GM12878 (cell line): ENCODE measurements around the gene TLE2. TPM values are rescaled to one million over a fixed set of nuclear protein-coding genes. Genes with fewer than 3 reads are reported as not detected.

ENCODE experiments used
- ATAC-seq: fragments of 200-7000 bp; cut with Tn5 transposase; 3 replicates; pipeline ENCODE4 v1.9.1; 2020; ENCODE audit warnings: mild to moderate bottlenecking, moderate library complexity
- BruUV-seq: library from RNA; stranded (reverse); fragments of 400-500 nt; replicated peaks from 2 replicates; lab custom pipeline; 2021; lab: Mats Ljungman, UMichigan
- CTCF ChIA-PET: fragments of 300-600 bp; sonication (Branson Sonifier 250); formaldehyde crosslinking; extraction: SDS; loops from one replicate; lab custom pipeline; 2021; ENCODE audit warnings: inconsistent platforms; lab: Yijun Ruan, JAX
- POLR2A ChIA-PET: fragments of 350-600 bp; formaldehyde crosslinking; extraction: SDS; loops from one replicate; lab custom pipeline; 2021; ENCODE audit warnings: inconsistent platforms; lab: Charles Lee
- RAD21 ChIA-PET: fragments of 300-600 bp; sonication (Branson Sonifier 250); formaldehyde crosslinking; loops from one replicate; lab custom pipeline; 2023; ENCODE audit warnings: antibody characterized with exemption; ENCODE audit not compliant: unreplicated experiment; lab: Charles Lee
- SMC1A ChIA-PET: fragments of 300-600 bp; sonication (Branson Sonifier 250); formaldehyde crosslinking; loops from one replicate; lab custom pipeline; 2023; ENCODE audit not compliant: unreplicated experiment, uncharacterized antibody; lab: Charles Lee
- DNase-seq: peaks from one replicate; pipeline ENCODE4 v3.0.0-alpha.2; 2011; ENCODE audit warnings: low read depth, low spot score
- FAIRE-seq: peaks from 3 replicates; lab custom pipeline; 2011; peaks lifted over from hg19 to GRCh38; lab: Jason Lieb, UNC
- H2AFZ ChIP-seq: 2 replicates; pipeline ENCODE4 v1.6.0; 2011; ENCODE audit warnings: low read depth, low read length, control low read depth; ENCODE audit not compliant: control insufficient read depth
- H3K27ac ChIP-seq: 2 replicates; pipeline ENCODE4 v1.5.1; 2011; ENCODE audit warnings: control low read depth; ENCODE audit not compliant: control insufficient read depth, insufficient read depth
- H3K27me3 ChIP-seq, 2 experiments: replicated peaks in 1 of 2; 2 replicates each; pipeline versions ENCODE4 v1.6.0 to v1.6.1; 2011; ENCODE audit warnings: low read length in 1 of 2; ENCODE audit not compliant: control insufficient read depth in 2 of 2, insufficient read depth in 2 of 2
- H3K36me3 ChIP-seq, 2 experiments: 2 replicates each; pipeline ENCODE4 v1.5.1; 2011; ENCODE audit warnings: low read length in 1 of 2; ENCODE audit not compliant: control insufficient read depth in 2 of 2, insufficient read depth in 2 of 2
- H3K4me1 ChIP-seq: 2 replicates; pipeline ENCODE4 v1.6.1; 2011; ENCODE audit warnings: mild to moderate bottlenecking, low read length, moderate library complexity, mixed read lengths; ENCODE audit not compliant: control insufficient read depth, insufficient read depth
- H3K4me2 ChIP-seq: 2 replicates; pipeline ENCODE4 v1.6.0; 2011; ENCODE audit warnings: control low read depth; ENCODE audit not compliant: control insufficient read depth, insufficient read depth
- H3K4me3 ChIP-seq: fragments of 200-600 bp; sonication (generic); 2 replicates; pipeline ENCODE4 v1.5.1; 2016
- H3K79me2 ChIP-seq: 2 replicates; pipeline ENCODE4 v1.6.0; 2011; ENCODE audit warnings: low read length; ENCODE audit not compliant: control insufficient read depth, insufficient read depth
- H3K9ac ChIP-seq: 2 replicates; pipeline ENCODE4 v1.8.0; 2011; ENCODE audit warnings: low read length, control low read depth, mixed read lengths; ENCODE audit not compliant: control insufficient read depth, insufficient read depth
- H3K9me3 ChIP-seq: replicated peaks from 3 replicates; pipeline ENCODE4 v1.5.1; 2011; ENCODE audit warnings: mild to moderate bottlenecking, low read length; ENCODE audit not compliant: control insufficient read depth, insufficient read depth
- H4K20me1 ChIP-seq: 2 replicates; pipeline ENCODE4 v1.6.0; 2011; ENCODE audit not compliant: control insufficient read depth, insufficient read depth
- POLR2AphosphoS2 ChIP-seq: IDR thresholded peaks from 2 replicates; pipeline ENCODE4 v1.6.1; 2011; ENCODE audit warnings: low read depth, mild to moderate bottlenecking, low read length, improper control_type of control experiment, moderate library complexity
- POLR2AphosphoS5 ChIP-seq: IDR thresholded peaks from 2 replicates; pipeline ENCODE4 v1.6.1; 2011; ENCODE audit warnings: mild to moderate bottlenecking, low read length, inconsistent platforms
- STAT1 ChIP-seq: fragments of 450-650 bp; conservative IDR thresholded peaks from 2 replicates; pipeline ENCODE4 v1.6.1; 2014; ENCODE audit warnings: antibody characterized with exemption, mild to moderate bottlenecking
- SUPT20H ChIP-seq: IDR thresholded peaks from 2 replicates; pipeline ENCODE4 v1.6.1; 2011; ENCODE audit warnings: low read depth, mild to moderate bottlenecking, low read length, moderate library complexity, borderline replicate concordance; ENCODE audit not compliant: control insufficient read depth
- TAF1 ChIP-seq: IDR thresholded peaks from 2 replicates; pipeline ENCODE4 v1.6.1; 2011; ENCODE audit warnings: mild to moderate bottlenecking, low read depth, low read length, borderline replicate concordance
- TARDBP ChIP-seq: IDR thresholded peaks from 2 replicates; pipeline ENCODE4 v1.6.1; 2016; ENCODE audit warnings: borderline replicate concordance
- WGBS: methylation state at CpG from one replicate; pipeline ENCODE4 v1.1.6; 2016; ENCODE audit warnings: low lambda C conversion rate; ENCODE audit not compliant: insufficient replicate concordance, insufficient coverage; ENCODE audit errors: missing lambda C conversion rate; 5-methylcytosine and 5-hydroxymethylcytosine counted together
- in situ Hi-C: fragments of 300-500 bp; cut with MboI; formaldehyde crosslinking; loops from 9 replicates; pipeline ENCODE4 v1.14.3; 2018; ENCODE audit warnings: mixed read lengths
- intact Hi-C: fragments of 100-400 bp; cut with micrococcal nuclease; formaldehyde crosslinking; loops from one replicate; pipeline ENCODE4 v1.14.2; 2022; ENCODE audit not compliant: unreplicated experiment
- polyA plus RNA-seq, 11 experiments: library from polyadenylated mRNA; depleted of rRNA in 4 of 11; unstranded in 6 of 11; stranded (reverse) in 5 of 11; fragments of >200 nt; fragmentation: Nextera tagmentation in 4 of 11; fragmentation: Illumina TruSeq in 1 of 11; extraction: Ambion mirVana in 4 of 11; extraction: Trizol in 1 of 11; gene quantifications; 1 replicate in 1 of 11; 2 replicates in 10 of 11; pipeline versions ENCODE4 v1.2.1 to v1.2.3, GENCODE V29; 2011 to 2016; ENCODE audit warnings: inconsistent platforms in 2 of 11, missing spikeins in 2 of 11, low read depth in 1 of 11
- total RNA-seq, 4 experiments: library from RNA; depleted of rRNA in 3 of 4; stranded (reverse); fragments of >200 nt in 3 of 4; fragmentation: Illumina TruSeq in 1 of 4; extraction: Trizol in 1 of 4; gene quantifications; 2 replicates each; pipeline versions ENCODE4 v1.2.1 to v1.2.3, GENCODE V29; 2013 to 2021
- TF ChIP-seq, protein P1 (sequence below): IDR thresholded peaks from 2 replicates; pipeline ENCODE4 v1.6.1; 2012; ENCODE audit warnings: low read length, inconsistent platforms
- TF ChIP-seq, protein P2 (sequence below): IDR thresholded peaks from 2 replicates; pipeline ENCODE4 v1.6.1; 2011; ENCODE audit warnings: borderline replicate concordance, low read depth, mild to moderate bottlenecking, moderate library complexity, mixed read lengths, low read length; ENCODE audit not compliant: insufficient read depth; ENCODE audit errors: extremely low read length
- TF ChIP-seq, protein P3 (sequence below), 3 experiments: IDR thresholded peaks in 2 of 3; conservative IDR thresholded peaks in 1 of 3; 2 replicates each; pipeline ENCODE4 v1.5.1; 2011; ENCODE audit warnings: low read depth in 3 of 3, low read length in 3 of 3, mild to moderate bottlenecking in 3 of 3, control low read depth in 2 of 3, moderate library complexity in 2 of 3, inconsistent platforms in 1 of 3, mixed read lengths in 1 of 3; ENCODE audit not compliant: control insufficient read depth in 2 of 3, insufficient read depth in 1 of 3; ENCODE audit errors: extremely low read depth in 1 of 3

TLE2 gene
- total and polyA plus RNA-seq, 10 of the 15 experiments (the other 5 are each of a cell fraction or from before 2014, with no cell fraction given): 0.05 to 0.21 (median 0.11) TPM; not detected in 5

DNA sequence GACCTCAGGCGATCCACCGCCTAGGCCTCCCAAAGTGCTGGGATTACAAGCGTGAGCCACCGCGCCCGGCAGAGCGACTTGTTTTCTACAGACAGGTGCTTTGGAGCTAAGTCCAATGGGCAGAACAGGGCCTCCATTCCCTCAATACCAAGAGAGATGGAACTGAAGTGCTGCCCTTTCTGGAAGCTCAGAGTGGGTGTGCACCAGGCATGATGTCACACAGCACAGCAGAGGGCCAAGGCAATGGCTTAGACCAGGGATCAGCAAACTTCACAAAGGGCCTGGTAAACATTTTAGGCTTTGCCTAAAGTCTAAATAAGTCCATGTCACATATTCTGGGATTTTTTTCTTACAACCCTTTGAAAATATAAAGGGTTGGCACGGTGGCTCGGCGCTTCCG is 30.4 kb downstream of the TLE2 start:
- TF ChIP-seq STAT1 (no peak), SUPT20H (no peak), TARDBP (no peak), POLR2AphosphoS5 (no peak), TAF1 (no peak), POLR2AphosphoS2 (no peak)
- TF ChIP-seq, protein P1, sequence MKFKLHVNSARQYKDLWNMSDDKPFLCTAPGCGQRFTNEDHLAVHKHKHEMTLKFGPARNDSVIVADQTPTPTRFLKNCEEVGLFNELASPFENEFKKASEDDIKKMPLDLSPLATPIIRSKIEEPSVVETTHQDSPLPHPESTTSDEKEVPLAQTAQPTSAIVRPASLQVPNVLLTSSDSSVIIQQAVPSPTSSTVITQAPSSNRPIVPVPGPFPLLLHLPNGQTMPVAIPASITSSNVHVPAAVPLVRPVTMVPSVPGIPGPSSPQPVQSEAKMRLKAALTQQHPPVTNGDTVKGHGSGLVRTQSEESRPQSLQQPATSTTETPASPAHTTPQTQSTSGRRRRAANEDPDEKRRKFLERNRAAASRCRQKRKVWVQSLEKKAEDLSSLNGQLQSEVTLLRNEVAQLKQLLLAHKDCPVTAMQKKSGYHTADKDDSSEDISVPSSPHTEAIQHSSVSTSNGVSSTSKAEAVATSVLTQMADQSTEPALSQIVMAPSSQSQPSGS: no peak
- TF ChIP-seq, protein P2, sequence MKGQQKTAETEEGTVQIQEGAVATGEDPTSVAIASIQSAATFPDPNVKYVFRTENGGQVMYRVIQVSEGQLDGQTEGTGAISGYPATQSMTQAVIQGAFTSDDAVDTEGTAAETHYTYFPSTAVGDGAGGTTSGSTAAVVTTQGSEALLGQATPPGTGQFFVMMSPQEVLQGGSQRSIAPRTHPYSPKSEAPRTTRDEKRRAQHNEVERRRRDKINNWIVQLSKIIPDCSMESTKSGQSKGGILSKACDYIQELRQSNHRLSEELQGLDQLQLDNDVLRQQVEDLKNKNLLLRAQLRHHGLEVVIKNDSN: no peak
- TF ChIP-seq, protein P3, sequence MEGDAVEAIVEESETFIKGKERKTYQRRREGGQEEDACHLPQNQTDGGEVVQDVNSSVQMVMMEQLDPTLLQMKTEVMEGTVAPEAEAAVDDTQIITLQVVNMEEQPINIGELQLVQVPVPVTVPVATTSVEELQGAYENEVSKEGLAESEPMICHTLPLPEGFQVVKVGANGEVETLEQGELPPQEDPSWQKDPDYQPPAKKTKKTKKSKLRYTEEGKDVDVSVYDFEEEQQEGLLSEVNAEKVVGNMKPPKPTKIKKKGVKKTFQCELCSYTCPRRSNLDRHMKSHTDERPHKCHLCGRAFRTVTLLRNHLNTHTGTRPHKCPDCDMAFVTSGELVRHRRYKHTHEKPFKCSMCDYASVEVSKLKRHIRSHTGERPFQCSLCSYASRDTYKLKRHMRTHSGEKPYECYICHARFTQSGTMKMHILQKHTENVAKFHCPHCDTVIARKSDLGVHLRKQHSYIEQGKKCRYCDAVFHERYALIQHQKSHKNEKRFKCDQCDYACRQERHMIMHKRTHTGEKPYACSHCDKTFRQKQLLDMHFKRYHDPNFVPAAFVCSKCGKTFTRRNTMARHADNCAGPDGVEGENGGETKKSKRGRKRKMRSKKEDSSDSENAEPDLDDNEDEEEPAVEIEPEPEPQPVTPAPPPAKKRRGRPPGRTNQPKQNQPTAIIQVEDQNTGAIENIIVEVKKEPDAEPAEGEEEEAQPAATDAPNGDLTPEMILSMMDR (IDR thresholded peaks at IDR 0.05 in 2 of 3, conservative IDR thresholded peaks at IDR 0.05 in 1 of 3; ENCODE audit: control insufficient read depth in 2 of 3, extremely low read depth in 1 of 3, insufficient read depth in 1 of 3, low read depth in 3 of 3, low read length in 3 of 3): no peak
- ATAC-seq: no peak
- Histone ChIP-seq H3K9me3 (no peaks in the 10 kb centered on the region), H3K36me3 (no peaks in the 10 kb centered on the region), H3K9ac (no peak overlapping the region), H2AFZ (no peak overlapping the region), H4K20me1 (no peaks in the 10 kb centered on the region), H3K4me2 (no peak overlapping the region), H3K4me1 (no peaks in the 10 kb centered on the region), H3K27me3 (no peaks in the 10 kb centered on the region), H3K4me3 (no peak overlapping the region), H3K27ac (no peak overlapping the region), H3K79me2 (no peaks in the 10 kb centered on the region)
- no TSS peak for BruUV-seq
- FAIRE-seq: no peak
- ChIA-PET CTCF (no interaction called here), SMC1A (no interaction called here), POLR2A (no interaction called here), RAD21 (no interaction called here)
- intact Hi-C loops (no loop called here), in situ Hi-C loops (no loop called here)
- 81% methylated on average over 11 of the region's 11 CpGs for WGBS
- no peak for DNase-seq
